ENCODE data around the gene ABCC8.

DNA sequence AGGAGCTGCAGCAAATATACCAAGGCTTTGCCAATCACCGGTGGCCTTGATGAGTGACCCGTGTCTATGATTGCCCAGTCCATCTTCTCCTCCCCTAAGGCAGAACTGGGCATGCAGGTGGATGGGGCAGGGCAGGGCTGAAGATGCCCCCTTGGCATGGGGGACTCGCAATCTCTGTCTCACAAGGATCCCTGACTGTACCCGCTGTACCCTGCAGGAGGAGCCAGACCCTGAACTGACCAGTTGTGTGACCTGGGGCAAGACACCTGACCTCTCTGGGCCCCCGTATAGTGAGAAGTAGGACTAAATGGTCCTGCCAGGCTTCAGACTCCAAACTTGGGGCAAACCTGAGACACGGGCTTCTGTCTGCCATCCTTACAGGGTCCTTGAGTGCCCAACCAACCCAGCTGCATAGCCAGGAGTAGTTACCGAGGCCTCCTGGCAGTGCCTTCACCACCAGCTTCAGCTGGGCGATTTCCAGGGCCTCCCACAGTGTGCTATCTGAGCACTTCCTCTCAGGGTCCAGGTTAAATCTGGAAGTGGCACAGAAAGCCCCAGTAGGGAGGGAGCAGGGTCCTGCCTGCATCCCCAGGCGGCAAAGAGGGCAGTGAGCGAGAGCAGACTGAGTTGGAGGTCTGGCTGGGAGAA is 81.8 kb downstream of the ABCC8 start:
- TF ChIP-seq CTCF (IDR thresholded peaks at IDR 0.05) = no peak
- no peak for TF ChIP-seq EZH2 (IDR thresholded peaks at IDR 0.05; ENCODE audit: borderline replicate concordance, insufficient read depth, low read depth, low read length, poor library complexity, severe bottlenecking)

Data from B cell (primary cell).